Astrocyte of the spinal cord (primary cell): ENCODE data around the gene HTRA3.

ENCODE experiments used
- DNase-seq: peaks from one replicate; pipeline ENCODE4 v3.0.0; 2011; ENCODE audit warnings: low read depth, low spot score
- H3K4me3 ChIP-seq: 2 replicates; pipeline ENCODE4 v1.5.1; 2011; ENCODE audit warnings: low read depth, mild to moderate bottlenecking, low read length, moderate library complexity
- CTCF ChIP-seq: IDR thresholded peaks from 2 replicates; pipeline ENCODE4 v1.5.1; 2012; ENCODE audit warnings: low read depth, mild to moderate bottlenecking, low read length, inconsistent platforms
- in situ Hi-C: cut with HindIII; loops from 2 replicates; pipeline ENCODE4 v1.10.0; 2017; ENCODE audit warnings: low sequenced_read_pairs

HTRA3 gene

GRCh38 chr4:8279321-8280157, 10.0 kb downstream of the HTRA3 start:
- TF ChIP-seq CTCF, result no peak
- no peak for DNase-seq
- no peak overlapping the region for H3K4me3 ChIP-seq
- in situ Hi-C loops, result no loop called here

- no peak for DNase-seq
- in situ Hi-C loops, result no loop called here
- no peak for TF ChIP-seq CTCF
- no peak overlapping the region for H3K4me3 ChIP-seq
These were observed 10.8 kb downstream of the HTRA3 start for GRCh38 chr4:8280158-8280875.

GRCh38 chr4:8280876-8281440, 11.4 kb downstream of the HTRA3 start:
- TF ChIP-seq CTCF, result no peak
- in situ Hi-C loops, result no loop called here
- DNase-seq, result no peak
- no peak overlapping the region for H3K4me3 ChIP-seq

- H3K4me3 ChIP-seq, result no peak overlapping the region
- no peak for TF ChIP-seq CTCF
- peak; percentile 87 for DNase-seq
- in situ Hi-C loops, result no loop called here
These were observed 12.1 kb downstream of the HTRA3 start for GRCh38 chr4:8281519-8282133.

- DNase-seq, result no peak
- TF ChIP-seq CTCF, result no peak
- no peak overlapping the region for H3K4me3 ChIP-seq
- in situ Hi-C loops, result no loop called here
These were observed 12.6 kb downstream of the HTRA3 start for GRCh38 chr4:8282134-8282641.

- no peak for DNase-seq
- in situ Hi-C loops, result no loop called here
- H3K4me3 ChIP-seq, result no peak overlapping the region
- TF ChIP-seq CTCF, result no peak
These were observed 13.2 kb downstream of the HTRA3 start for GRCh38 chr4:8282742-8283141.
